Measurements from ENCODE around the gene ESR1.

Gene ESR1

DNA sequence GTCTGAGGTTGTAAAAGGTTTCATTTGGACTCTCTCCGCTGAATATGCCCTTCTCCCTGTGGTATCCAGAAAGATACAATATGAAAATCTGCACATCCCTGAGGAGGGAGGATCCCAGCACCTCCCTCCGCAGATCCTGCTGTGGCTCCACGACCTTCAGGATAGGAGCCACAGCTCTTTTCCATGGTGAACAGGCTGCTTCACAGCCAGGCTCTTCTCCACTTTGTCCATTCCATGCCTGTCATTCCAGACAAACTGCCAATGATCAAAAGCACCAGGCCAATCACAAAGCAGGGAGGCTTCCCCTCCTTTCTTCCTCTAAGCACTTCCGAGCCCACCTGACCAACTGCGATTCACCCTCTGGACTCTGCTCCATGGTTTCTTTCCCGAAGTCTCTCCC is 339.8 kb downstream of the ESR1 start:
- DNase-seq: no peak

DNA sequence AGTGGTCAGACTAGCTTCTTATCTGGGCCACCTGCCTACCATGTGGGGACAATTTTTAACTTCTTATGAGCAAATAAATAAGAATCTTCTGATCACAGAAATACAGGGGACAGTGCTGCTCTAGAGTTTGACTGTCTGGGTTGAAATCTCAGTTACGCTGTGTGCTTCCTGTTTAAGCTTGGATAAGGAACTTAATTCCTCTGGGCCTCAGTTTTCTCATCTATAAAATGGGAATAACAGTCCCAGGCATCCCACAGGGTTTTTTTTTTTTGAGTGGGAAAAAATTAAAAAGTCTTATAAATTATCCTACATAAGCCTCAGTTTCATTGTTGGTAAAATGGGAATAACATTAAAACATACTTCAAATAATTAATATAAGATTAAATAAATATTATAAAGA is 340.9 kb downstream of the ESR1 start:
- DNase-seq: no peak

DNA sequence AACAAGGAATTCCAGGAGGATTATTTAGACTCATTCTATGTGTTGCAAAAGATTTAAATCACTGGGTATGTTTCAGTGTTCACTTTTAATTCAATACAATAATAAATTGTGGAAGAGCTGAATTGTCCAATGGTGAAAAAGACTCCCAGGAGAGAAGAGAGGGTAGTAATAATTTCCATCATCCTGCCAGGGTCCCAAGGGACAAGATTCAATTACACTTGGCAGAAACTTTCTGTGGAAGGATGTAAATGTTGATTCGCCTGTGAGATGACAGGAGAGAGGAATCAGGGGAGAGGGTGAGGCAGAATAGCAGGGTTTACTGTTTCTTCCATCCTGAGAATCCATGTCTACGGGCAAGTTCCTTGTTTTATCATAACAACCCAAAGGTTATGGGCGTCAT is 342.7 kb downstream of the ESR1 start:
- DNase-seq: no peak

DNA sequence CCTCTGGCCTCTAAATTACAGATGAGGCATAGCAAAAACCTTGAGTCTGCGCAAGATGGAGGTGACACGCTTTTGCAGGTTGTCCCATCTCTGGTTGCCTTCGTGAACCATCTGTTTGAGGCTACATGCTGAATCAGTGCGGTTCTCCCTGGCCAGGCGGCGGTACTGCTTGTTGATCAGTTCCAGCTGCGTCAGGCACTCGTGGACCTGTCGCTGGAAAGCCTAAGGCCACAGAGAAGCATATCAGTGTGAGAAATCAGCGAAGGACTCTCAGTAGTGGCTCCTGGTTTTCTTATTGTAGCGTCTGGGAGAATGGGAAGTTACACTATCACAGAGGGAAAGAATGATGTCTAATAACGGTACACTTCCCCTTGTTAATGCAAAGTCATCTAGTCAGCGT is 344.4 kb downstream of the ESR1 start:
- DNase-seq: no peak

GRCh38 chr6:152154559-152155356 is 347.3 kb downstream of the ESR1 start:
- DNase-seq: no peak

GRCh38 chr6:152155792-152156191 is 348.3 kb downstream of the ESR1 start:
- DNase-seq: no peak

DNA sequence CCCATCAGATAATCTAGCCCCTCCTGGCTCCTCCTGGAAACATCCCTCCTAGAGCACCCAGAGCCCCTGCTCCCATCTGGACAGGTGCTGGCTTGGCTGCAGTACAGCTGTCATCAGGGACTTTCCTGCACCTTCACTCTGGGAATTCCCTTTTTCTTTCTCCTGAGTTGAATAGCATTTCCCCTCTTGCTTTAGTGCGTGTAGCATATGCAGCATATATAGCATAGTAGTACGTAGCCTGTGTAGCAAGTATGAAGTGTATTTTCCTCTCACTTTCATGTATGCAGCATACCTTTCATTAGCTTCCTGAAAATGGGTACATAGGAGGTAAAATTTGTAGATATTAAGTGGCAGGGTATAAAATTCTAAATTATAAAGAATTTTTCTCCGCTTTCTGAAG is 352.9 kb downstream of the ESR1 start:
- DNase-seq: no peak

GRCh38 chr6:152161501-152161900 is 354.0 kb downstream of the ESR1 start:
- no peak for DNase-seq

- DNase-seq: no peak
These were observed 357.5 kb downstream of the ESR1 start for GRCh38 chr6:152164957-152165356.

- DNase-seq: no peak
These were observed 359.0 kb downstream of the ESR1 start for GRCh38 chr6:152166497-152166896.

GRCh38 chr6:152166897-152167296 is 359.4 kb downstream of the ESR1 start:
- DNase-seq: no peak

- DNase-seq: no peak
These were observed 360.4 kb downstream of the ESR1 start for GRCh38 chr6:152167641-152168603.

- no peak for DNase-seq
These were observed 362.8 kb downstream of the ESR1 start for GRCh38 chr6:152170313-152170701.

DNA sequence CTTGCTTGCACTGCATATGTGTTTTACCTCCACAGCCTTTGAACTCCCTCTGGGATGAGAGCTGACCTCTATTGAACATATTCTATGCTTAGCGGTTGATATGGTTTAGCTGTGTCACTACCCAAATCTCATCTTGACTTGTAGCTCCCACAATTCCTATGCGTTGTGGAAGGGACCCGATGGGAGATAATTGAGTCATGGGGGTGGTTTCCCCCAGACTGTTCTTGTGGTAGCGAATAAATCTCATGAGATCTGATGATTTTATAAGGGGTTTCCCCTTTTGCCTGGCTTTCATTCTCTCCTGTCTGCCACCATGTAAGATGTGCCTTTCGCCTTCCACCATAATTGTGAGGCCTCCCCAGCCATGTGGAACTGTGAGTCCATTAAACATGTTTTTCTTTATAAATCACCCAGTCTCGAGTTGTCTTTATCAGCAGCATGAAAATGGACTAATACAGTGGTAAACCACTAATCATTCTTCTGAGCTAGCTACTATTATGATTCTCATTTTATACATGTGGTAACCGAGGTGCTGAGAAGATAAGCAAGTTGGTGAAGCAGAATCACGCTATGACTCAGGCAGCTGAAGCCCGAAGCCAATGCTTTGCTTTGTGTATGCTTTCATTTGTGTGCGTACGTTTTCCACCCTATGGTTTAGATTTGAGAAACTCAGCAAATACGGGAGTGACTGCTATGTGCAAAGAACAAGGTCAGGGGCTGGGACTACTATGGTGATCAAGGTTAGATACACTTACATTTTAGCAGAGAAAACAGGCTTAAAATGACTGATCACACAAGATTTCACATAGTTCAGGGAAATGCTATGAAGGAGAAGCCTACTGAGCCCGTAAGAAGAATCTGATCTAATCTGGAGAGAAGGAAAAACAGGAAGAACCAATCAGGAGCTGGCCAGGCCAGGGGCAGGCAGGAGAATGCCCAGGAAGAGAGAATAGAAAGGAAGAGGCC is 363.5 kb downstream of the ESR1 start:
- DNase-seq: no peak

DNA sequence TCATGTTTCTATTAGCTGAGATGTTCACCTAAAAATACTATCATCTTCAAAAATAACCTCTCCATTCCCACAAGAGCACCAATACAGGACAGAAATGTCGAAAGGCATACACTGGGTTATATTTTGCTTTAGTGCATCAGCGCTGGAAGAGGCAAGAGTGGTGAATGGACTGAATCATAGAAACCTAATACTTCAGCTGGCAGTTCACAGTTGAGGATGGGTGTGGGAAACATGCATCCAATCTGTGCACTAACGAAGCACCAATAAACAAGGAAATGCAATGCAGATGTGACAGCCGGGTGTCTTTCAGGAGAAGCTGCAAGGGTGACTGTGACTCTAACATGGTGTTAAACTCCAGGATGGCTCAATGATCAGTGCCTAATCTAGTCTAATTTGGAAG is 365.8 kb downstream of the ESR1 start:
- DNase-seq: no peak

DNA sequence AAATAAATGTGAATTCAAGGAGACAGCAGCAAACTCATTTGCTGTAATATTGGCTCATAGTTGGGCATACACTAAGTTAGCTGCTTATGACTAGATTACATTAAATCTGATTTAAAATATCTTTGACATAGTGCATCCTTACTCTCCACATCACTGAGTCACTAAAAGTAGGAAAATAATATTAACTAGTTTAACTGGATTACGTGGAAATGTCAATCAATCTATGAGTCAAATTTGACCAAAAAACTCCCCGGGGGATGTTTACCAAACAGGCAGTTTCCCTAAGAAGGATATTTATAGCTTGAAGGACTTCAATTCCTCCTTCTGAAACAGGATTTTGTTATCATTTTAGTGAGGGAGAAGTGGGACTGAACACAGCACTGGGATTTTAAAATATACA is 366.5 kb downstream of the ESR1 start:
- DNase-seq: no peak

- no peak for DNase-seq
These were observed 368.8 kb downstream of the ESR1 start for GRCh38 chr6:152176268-152176667.
